Breast epithelium (tissue), 3 donors: ENCODE measurements around the gene FBXO46.

Source experiments
- CTCF ChIP-seq, 3 donors: fragments of 450-650 bp; IDR thresholded peaks; one replicate each; pipeline ENCODE4 v1.5.1; 2016 to 2017; ENCODE audit warnings: antibody characterized with exemption in 3 of 3, mild to moderate bottlenecking in 3 of 3, moderate library complexity in 3 of 3
- POLR2A ChIP-seq: fragments of 450-650 bp; IDR thresholded peaks from one replicate; pipeline ENCODE4 v1.6.1; 2016; ENCODE audit warnings: antibody characterized with exemption, mild to moderate bottlenecking, moderate library complexity

DNA sequence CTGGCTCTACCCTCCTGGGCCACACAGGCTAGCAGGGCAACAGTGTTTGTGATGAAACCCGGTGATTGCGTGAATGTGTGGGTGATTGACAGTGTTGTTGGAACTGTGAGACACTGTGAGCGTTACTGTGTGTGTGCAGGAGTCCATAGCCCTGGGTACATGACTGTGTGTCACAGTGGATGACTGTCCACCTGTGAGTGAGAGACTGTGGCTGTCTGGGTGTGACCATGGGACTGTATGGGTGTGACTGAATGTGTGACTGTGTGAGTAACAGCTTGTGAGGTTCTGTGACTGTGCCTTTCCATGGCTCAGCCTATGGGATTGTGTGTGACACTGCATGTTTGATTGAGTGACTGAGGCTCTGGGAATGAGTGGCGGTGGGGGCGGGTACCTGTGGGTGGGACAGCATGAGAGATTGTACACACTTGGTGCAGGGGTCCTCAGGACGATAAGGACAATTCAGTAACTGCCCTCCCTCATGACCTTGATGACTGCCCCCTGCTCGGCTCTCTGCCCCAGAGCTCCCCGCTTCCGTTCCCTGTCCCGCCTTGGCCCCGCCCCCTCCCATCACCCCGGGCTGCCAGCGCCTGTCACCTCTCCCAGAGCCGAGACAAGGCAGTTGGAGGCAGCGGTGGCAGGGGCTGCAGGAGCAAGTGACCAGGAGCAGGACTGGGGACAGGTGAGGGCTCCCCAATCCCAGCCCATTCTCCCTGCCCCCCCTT is 62.9 kb downstream of the FBXO46 start, which contains the start of gene GIPR:
- TF ChIP-seq CTCF (IDR thresholded peaks at IDR 0.05) (no peak), POLR2A (no peak)
